HEK293T (cell line): Measurements from ENCODE around the gene ACCSL.

Source experiments
- BHLHE40 ChIP-seq: fragments of 450-650 bp; IDR thresholded peaks from 2 replicates; pipeline ENCODE4 v1.6.1; 2016; ENCODE audit warnings: mild to moderate bottlenecking, moderate library complexity, borderline replicate concordance
- FOXA1 ChIP-seq: fragments of 450-650 bp; IDR thresholded peaks from 2 replicates; pipeline ENCODE4 v1.6.1; 2016; ENCODE audit warnings: mild to moderate bottlenecking
- FOXM1 ChIP-seq: fragments of 450-650 bp; IDR thresholded peaks from 2 replicates; pipeline ENCODE4 v1.6.1; 2017; ENCODE audit warnings: mild to moderate bottlenecking, borderline replicate concordance
- LEF1 ChIP-seq: fragments of 450-650 bp; IDR thresholded peaks from 2 replicates; pipeline ENCODE4 v1.6.1; 2017; ENCODE audit warnings: mild to moderate bottlenecking, borderline replicate concordance
- SP1 ChIP-seq: fragments of 450-650 bp; IDR thresholded peaks from 2 replicates; pipeline ENCODE4 v1.6.1; 2017
- SUZ12 ChIP-seq: fragments of 450-650 bp; IDR thresholded peaks from 2 replicates; pipeline ENCODE4 v1.6.1; 2016; ENCODE audit warnings: mild to moderate bottlenecking
- ZNF384 ChIP-seq: fragments of 450-650 bp; IDR thresholded peaks from 2 replicates; pipeline ENCODE4 v1.6.1; 2016
- TF ChIP-seq, protein P1 (sequence below): fragments of 450-650 bp; IDR thresholded peaks from 2 replicates; pipeline ENCODE4 v1.6.1; 2016

DNA sequence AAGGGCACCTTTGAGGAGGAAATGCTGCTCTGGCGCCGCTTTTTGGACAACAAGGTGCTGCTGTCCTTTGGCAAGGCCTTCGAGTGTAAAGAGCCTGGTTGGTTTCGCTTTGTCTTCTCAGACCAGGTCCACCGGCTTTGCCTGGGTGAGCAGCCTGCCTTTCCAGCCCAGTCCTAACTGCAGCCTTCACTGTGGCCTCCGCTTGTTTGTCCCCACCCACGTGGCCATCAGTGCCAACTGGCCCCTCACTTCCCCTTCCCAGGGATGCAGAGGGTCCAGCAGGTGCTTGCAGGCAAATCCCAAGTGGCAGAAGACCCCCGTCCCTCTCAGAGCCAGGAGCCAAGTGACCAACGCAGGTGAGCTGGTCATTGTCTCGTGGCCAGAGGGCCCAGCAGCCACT is 35.7 kb downstream of the ACCSL start:
- TF ChIP-seq FOXM1: no peak
- no peak for TF ChIP-seq BHLHE40
- no peak for TF ChIP-seq SP1
- no peak for TF ChIP-seq ZNF384
- TF ChIP-seq, protein P1, sequence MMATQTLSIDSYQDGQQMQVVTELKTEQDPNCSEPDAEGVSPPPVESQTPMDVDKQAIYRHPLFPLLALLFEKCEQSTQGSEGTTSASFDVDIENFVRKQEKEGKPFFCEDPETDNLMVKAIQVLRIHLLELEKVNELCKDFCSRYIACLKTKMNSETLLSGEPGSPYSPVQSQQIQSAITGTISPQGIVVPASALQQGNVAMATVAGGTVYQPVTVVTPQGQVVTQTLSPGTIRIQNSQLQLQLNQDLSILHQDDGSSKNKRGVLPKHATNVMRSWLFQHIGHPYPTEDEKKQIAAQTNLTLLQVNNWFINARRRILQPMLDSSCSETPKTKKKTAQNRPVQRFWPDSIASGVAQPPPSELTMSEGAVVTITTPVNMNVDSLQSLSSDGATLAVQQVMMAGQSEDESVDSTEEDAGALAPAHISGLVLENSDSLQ: no peak
- TF ChIP-seq FOXA1: no peak
- no peak for TF ChIP-seq SUZ12
- no peak for TF ChIP-seq LEF1
